GM23338 (cell line): Measurements from ENCODE around the gene MAGOHB. TPM values are rescaled to one million over a fixed set of nuclear protein-coding genes. Genes with fewer than 3 reads are reported as not detected.

Source experiments
- ATAC-seq: fragments of 200-7000 bp; cut with Tn5 transposase; 3 replicates; pipeline ENCODE4 v1.9.1; 2020
- DNase-seq: peaks from one replicate; pipeline ENCODE4 v3.0.0-alpha.2; 2015; ENCODE audit warnings: low spot score
- H2AFZ ChIP-seq: fragments of 200-600 bp; sonication (generic); 2 replicates; pipeline ENCODE4 v1.8.0; 2016; ENCODE audit warnings: antibody characterized with exemption, mild to moderate bottlenecking, moderate library complexity
- H3F3A ChIP-seq: fragments of 200-600 bp; sonication (generic); replicated peaks from 2 replicates; pipeline ENCODE4 v1.8.0; 2017; ENCODE audit warnings: antibody characterized with exemption, mixed run types, low read depth
- H3K27ac ChIP-seq: fragments of 200-600 bp; sonication (generic); 2 replicates; pipeline ENCODE4 v1.6.1; 2016; ENCODE audit warnings: low read depth
- H3K27me3 ChIP-seq: fragments of 200-600 bp; sonication (generic); 2 replicates; pipeline ENCODE4 v1.8.0; 2016; ENCODE audit warnings: mild to moderate bottlenecking, mixed run types, moderate library complexity; ENCODE audit not compliant: insufficient read depth
- H3K36me3 ChIP-seq: fragments of 200-600 bp; sonication (generic); 2 replicates; pipeline ENCODE4 v1.8.0; 2016; ENCODE audit warnings: mild to moderate bottlenecking; ENCODE audit not compliant: insufficient read depth
- H3K4me1 ChIP-seq: fragments of 200-600 bp; sonication (generic); 2 replicates; pipeline ENCODE4 v1.8.0; 2016; ENCODE audit warnings: mild to moderate bottlenecking, moderate library complexity; ENCODE audit not compliant: insufficient read depth
- H3K4me2 ChIP-seq: fragments of 200-600 bp; sonication (generic); 2 replicates; pipeline ENCODE4 v1.7.1; 2017; ENCODE audit warnings: mixed run types
- H3K4me3 ChIP-seq: fragments of 200-600 bp; sonication (generic); 2 replicates; pipeline ENCODE4 v1.6.1; 2016; ENCODE audit warnings: mixed run types
- H3K79me2 ChIP-seq: fragments of 200-600 bp; sonication (generic); replicated peaks from 2 replicates; pipeline ENCODE4 v1.8.0; 2017; ENCODE audit warnings: mild to moderate bottlenecking; ENCODE audit not compliant: insufficient read depth
- H3K9me2 ChIP-seq: fragments of 200-600 bp; sonication (generic); 2 replicates; pipeline ENCODE4 v1.8.0; 2017; ENCODE audit not compliant: insufficient read depth
- H4K20me1 ChIP-seq: fragments of 200-600 bp; sonication (generic); replicated peaks from 2 replicates; pipeline ENCODE4 v1.8.0; 2017; ENCODE audit warnings: mild to moderate bottlenecking; ENCODE audit not compliant: insufficient read depth
- H3K27ac Mint-ChIP-seq: 2 replicates; pipeline ENCODE4 v1.8.0; 2020; ENCODE audit warnings: inconsistent platforms, mild to moderate bottlenecking, moderate library complexity, mixed read lengths
- H3K27me3 Mint-ChIP-seq: 3 replicates; pipeline ENCODE4 v1.8.0; 2022; ENCODE audit warnings: low read depth, mild to moderate bottlenecking, moderate library complexity, mixed read lengths, inconsistent platforms; ENCODE audit not compliant: insufficient read depth, poor library complexity
- H3K36me3 Mint-ChIP-seq: 3 replicates; pipeline ENCODE4 v1.8.0; 2021; ENCODE audit warnings: low read depth, mild to moderate bottlenecking, inconsistent platforms, moderate library complexity, mixed read lengths
- H3K4me1 Mint-ChIP-seq: 3 replicates; pipeline ENCODE4 v1.8.0; 2020; ENCODE audit warnings: mild to moderate bottlenecking, inconsistent platforms, mixed read lengths
- H3K4me3 Mint-ChIP-seq: 3 replicates; pipeline ENCODE4 v1.8.0; 2021; ENCODE audit warnings: moderate library complexity, mild to moderate bottlenecking, inconsistent platforms, mixed read lengths
- H3K9me3 Mint-ChIP-seq: 3 replicates; pipeline ENCODE4 v1.8.0; 2020; ENCODE audit warnings: moderate library complexity, mild to moderate bottlenecking, inconsistent platforms, mixed read lengths
- CREB1 ChIP-seq: fragments of 250-450 bp; sonication (Bioruptor Pico); IDR thresholded peaks from 2 replicates; pipeline ENCODE4 v1.5.0; 2020; ENCODE audit warnings: low read depth, mild to moderate bottlenecking, moderate library complexity
- EZH2 ChIP-seq: fragments of 200-600 bp; sonication (generic); IDR thresholded peaks from one replicate; pipeline ENCODE4 v1.8.0; 2017; ENCODE audit warnings: antibody characterized with exemption, mild to moderate bottlenecking, low read depth; ENCODE audit not compliant: unreplicated experiment
- EZH2phosphoT487 ChIP-seq: fragments of 200-600 bp; sonication (generic); IDR thresholded peaks from one replicate; pipeline ENCODE4 v1.8.1; 2018; ENCODE audit warnings: antibody characterized with exemption; ENCODE audit not compliant: unreplicated experiment
- JUNB ChIP-seq: IDR thresholded peaks from one replicate; pipeline ENCODE4 v1.6.1; 2016; ENCODE audit warnings: antibody characterized with exemption; ENCODE audit not compliant: unreplicated experiment
- NANOG ChIP-seq: IDR thresholded peaks from 2 replicates; pipeline ENCODE4 v1.6.1; 2016; ENCODE audit warnings: antibody characterized with exemption, borderline replicate concordance
- POLR2AphosphoS5 ChIP-seq: IDR thresholded peaks from 2 replicates; pipeline ENCODE4 v1.6.1; 2016; ENCODE audit warnings: antibody characterized with exemption, low read depth
- STAT1 ChIP-seq: IDR thresholded peaks from one replicate; pipeline ENCODE4 v1.6.1; 2016; ENCODE audit warnings: antibody characterized with exemption; ENCODE audit not compliant: unreplicated experiment
- ZNF331 ChIP-seq: fragments of 250-450 bp; sonication (Bioruptor Pico); IDR thresholded peaks from 2 replicates; pipeline ENCODE4 v1.5.0; 2020; ENCODE audit warnings: low read depth, mild to moderate bottlenecking, moderate library complexity
- ZNF462 ChIP-seq: fragments of 250-450 bp; sonication (Bioruptor Pico); IDR thresholded peaks from 2 replicates; pipeline ENCODE4 v1.5.0; 2020; ENCODE audit warnings: mild to moderate bottlenecking, moderate library complexity
- polyA plus RNA-seq: library from polyadenylated mRNA; unstranded; fragments of >200 nt; fragmentation: Nextera tagmentation; extraction: Ambion mirVana; gene quantifications from 2 replicates; pipeline ENCODE4 v1.2.1, GENCODE V29; 2016
- total RNA-seq: library from RNA; depleted of rRNA; stranded (reverse); fragments of >200 nt; shearing (Covaris generic); gene quantifications from 2 replicates; pipeline ENCODE4 v1.2.3, GENCODE V29; 2014
- TF ChIP-seq, protein P1 (sequence below): IDR thresholded peaks from 2 replicates; pipeline ENCODE4 v1.6.1; 2016; ENCODE audit warnings: antibody characterized with exemption

Gene MAGOHB
- total and polyA plus RNA-seq, 2 experiments from 2014 or later = 38.5 to 175 TPM

DNA sequence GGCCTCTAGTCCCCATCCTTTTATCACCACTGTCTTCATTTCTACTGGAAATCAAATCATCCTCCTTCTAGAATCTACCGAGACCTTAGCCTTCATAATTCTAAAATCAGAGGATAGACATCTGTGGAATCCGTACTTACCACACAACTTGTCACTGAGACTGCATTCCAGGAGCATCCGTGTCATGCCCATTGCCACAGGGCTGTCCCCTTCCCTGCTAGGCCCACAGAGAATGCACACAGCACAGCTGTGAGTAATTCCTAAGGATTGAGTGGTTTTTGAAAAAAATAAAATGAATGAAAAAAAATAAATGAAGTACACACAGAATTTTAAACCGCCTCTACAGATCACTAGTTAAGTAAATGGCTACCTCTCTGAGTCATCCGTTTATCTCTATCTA lies 21.0 kb upstream of the MAGOHB start (continued):
- TF ChIP-seq ZNF462 (no peak), EZH2 (no peak), NANOG (no peak), STAT1 (no peak), EZH2phosphoT487 (no peak)

DNA sequence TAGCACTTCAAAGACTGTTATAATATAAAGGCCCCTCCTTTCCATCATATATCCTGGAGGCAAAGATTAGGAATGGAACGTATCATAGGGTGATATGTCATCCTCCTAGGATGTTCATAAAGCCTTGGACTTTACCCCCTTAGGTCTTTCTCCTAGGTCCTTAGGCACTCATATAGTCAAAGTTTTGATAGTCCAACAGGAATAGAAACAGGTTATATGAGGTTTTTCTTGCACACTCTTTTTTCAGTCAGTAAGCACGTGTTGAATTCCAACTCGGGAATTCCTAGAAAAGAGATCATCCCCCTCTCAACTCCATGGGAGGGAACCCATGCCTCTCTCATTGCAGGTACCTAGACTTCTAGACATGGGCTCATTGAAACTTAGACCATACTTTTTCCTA lies 20.1 kb upstream of the MAGOHB start:
- H3K9me3 Mint-ChIP-seq = no peaks in the 10 kb centered on the region
- H4K20me1 ChIP-seq = no peaks in the 10 kb centered on the region
- H3K27me3 ChIP-seq = no peaks in the 10 kb centered on the region
- no peak overlapping the region for H3K4me3 Mint-ChIP-seq
- H3K36me3 ChIP-seq = no peaks in the 10 kb centered on the region
- TF ChIP-seq CREB1 (CRISPR knock-in tag) (no peak), EZH2phosphoT487 (no peak), NANOG (no peak), JUNB (no peak), POLR2AphosphoS5 (no peak), STAT1 (no peak), ZNF462 (no peak), ZNF331 (no peak)
- TF ChIP-seq, protein P1, sequence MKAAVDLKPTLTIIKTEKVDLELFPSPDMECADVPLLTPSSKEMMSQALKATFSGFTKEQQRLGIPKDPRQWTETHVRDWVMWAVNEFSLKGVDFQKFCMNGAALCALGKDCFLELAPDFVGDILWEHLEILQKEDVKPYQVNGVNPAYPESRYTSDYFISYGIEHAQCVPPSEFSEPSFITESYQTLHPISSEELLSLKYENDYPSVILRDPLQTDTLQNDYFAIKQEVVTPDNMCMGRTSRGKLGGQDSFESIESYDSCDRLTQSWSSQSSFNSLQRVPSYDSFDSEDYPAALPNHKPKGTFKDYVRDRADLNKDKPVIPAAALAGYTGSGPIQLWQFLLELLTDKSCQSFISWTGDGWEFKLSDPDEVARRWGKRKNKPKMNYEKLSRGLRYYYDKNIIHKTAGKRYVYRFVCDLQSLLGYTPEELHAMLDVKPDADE = no peak
- no peak overlapping the region for H3K4me3 ChIP-seq
- peaks cover 4% of the 10 kb centered on the region for H3K27me3 Mint-ChIP-seq
- H3K9me2 ChIP-seq = no peaks in the 10 kb centered on the region
- H3F3A ChIP-seq = no peaks in the 10 kb centered on the region
- no peaks in the 10 kb centered on the region for H3K36me3 Mint-ChIP-seq
- ATAC-seq (no peak), DNase-seq (no peak)
- no peak overlapping the region for H3K27ac ChIP-seq
- no peak overlapping the region for H2AFZ ChIP-seq
- H3K27ac Mint-ChIP-seq = no peak overlapping the region
- peaks cover 10% of the 10 kb centered on the region; the same call in 2 of the 3 replicates for H3K4me1 Mint-ChIP-seq
- peaks cover 9% of the 10 kb centered on the region for H3K4me1 ChIP-seq
- no peak overlapping the region for H3K4me2 ChIP-seq
- H3K79me2 ChIP-seq = no peaks in the 10 kb centered on the region
